GM12872 (cell line): ENCODE measurements around the gene AGBL4.

Experiments
- TF ChIP-seq, protein P1 (sequence below): IDR thresholded peaks from 3 replicates; pipeline ENCODE4 v1.5.1; 2011; ENCODE audit warnings: low read depth, mild to moderate bottlenecking, low read length, moderate library complexity; ENCODE audit not compliant: insufficient read depth

Gene AGBL4

DNA sequence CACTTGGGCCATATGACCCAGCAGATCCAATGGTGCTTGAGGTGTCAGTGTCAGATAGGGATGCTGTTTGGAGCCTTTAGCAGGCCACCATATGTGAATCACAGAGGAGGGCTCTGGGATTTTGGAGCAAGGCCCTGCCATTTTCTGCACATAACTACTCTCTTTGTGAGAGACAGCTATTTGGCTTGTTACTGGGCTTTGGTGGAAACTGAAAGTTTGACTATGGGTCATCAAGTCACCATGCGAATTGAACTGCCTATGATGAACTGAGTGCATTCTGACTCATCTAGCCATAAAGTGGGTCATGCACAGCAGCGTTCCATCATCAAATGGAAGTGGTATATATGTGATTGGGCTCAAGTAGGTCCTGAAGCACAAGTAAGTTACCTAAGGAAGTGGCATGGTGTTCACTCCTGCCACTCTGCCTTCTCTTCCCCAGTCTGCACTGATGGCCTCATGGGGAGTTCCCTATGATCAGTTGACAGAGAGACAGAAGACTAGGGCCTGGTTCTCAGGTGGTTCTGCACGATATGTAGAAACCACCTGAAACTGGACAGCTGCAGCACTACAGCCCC lies 447.3 kb downstream of the AGBL4 start:
- TF ChIP-seq, protein P1, sequence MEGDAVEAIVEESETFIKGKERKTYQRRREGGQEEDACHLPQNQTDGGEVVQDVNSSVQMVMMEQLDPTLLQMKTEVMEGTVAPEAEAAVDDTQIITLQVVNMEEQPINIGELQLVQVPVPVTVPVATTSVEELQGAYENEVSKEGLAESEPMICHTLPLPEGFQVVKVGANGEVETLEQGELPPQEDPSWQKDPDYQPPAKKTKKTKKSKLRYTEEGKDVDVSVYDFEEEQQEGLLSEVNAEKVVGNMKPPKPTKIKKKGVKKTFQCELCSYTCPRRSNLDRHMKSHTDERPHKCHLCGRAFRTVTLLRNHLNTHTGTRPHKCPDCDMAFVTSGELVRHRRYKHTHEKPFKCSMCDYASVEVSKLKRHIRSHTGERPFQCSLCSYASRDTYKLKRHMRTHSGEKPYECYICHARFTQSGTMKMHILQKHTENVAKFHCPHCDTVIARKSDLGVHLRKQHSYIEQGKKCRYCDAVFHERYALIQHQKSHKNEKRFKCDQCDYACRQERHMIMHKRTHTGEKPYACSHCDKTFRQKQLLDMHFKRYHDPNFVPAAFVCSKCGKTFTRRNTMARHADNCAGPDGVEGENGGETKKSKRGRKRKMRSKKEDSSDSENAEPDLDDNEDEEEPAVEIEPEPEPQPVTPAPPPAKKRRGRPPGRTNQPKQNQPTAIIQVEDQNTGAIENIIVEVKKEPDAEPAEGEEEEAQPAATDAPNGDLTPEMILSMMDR = no peak

DNA sequence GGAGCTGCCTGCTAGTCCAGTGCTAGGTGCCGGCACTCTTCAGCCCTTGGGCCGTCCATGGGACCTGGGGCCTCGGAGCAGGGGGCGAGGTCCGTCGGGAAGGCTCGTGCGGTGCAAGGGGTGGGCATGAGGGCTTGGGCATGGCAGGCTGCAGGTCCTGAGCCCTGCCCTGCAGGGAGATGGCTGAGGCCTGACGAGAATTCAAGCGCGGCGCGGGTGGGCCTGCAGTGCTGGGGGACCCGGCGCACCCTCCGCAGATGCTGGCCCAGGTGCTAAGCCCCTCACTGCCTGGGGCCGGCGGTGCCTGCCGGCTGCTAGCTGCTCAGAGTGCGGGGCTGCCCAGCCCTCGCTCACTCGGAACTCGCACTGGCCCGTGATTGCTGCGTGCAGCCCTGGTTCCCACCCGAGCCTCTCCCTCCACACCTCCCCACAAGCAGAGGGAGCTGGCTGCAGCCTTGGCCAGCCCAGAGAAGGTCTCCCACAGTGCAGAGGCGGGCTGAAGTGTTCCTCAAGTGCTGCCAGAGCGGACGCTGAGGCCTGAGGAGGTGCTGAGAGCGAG lies 467.0 kb downstream of the AGBL4 start:
- TF ChIP-seq, protein P1 = no peak

DNA sequence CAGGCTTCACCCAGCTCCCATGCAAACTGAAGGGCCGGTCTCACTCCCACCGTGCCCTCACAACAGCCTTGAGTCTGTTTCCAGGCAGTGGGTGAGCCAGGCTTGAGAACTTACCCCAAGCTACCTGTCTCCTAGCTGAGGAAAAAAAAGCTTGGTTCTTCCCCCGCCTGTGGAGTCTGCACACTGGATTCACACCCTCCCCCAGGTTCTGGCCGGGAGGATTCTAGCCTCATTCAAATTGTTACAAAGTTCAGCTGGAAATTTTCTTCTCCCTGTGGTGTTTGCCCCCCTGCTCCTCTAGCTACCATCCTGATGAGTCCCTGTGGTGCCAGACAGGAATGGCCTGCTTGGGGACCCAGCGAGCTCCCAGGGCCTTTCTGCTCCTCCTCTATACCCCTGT lies 471.7 kb downstream of the AGBL4 start:
- TF ChIP-seq, protein P1 = no peak

DNA sequence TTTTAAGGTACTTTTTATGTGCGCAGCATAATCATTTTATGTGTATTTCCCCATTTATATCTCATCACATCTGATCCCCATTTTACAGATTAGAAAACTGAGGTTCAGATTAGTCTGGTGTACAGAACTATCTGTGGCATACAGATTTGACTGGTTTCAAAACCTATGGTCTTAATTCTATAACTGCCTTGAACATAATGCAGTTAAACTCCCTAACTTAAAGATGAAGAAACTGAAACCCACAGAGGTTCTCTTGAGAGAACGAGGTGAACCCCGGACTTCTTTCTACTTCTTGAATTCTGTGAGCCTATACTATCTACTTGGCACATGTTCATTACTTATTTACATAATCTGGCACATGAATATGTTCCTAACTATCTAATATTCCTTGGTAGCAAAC lies 479.1 kb downstream of the AGBL4 start:
- TF ChIP-seq, protein P1 = no peak

DNA sequence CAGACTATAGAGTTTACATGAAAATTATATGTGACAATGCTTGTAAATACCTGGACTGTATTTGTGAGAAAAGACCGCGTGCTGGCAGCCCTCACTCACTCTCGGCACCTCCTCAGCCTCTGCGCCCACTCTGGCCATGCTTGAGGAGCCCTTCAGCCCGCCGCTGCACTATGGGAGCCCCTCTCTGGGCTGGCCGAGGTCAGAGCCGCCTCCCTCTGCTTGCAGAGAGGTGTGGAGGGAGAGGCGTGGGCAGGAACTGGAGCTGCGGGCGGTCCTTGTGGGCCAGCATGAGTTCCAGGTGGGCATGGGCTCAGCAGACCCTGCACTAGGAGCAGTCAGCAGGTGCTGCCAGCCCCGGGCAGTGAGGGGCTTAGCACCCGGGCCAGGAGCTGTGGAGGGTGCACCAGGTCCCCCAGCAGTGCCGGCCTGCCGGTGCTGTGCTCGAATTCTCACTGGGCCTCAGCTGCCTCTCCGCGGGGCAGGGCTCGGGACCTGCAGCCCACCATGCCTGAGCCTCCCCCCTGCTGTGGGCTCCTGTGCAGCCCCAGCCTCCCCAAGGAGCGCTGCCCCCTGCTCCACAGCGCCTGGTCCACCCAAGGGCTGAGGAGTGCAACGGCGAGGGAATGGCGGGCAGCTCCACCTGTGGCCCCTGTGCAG lies 482.5 kb downstream of the AGBL4 start:
- TF ChIP-seq, protein P1 = no peak

DNA sequence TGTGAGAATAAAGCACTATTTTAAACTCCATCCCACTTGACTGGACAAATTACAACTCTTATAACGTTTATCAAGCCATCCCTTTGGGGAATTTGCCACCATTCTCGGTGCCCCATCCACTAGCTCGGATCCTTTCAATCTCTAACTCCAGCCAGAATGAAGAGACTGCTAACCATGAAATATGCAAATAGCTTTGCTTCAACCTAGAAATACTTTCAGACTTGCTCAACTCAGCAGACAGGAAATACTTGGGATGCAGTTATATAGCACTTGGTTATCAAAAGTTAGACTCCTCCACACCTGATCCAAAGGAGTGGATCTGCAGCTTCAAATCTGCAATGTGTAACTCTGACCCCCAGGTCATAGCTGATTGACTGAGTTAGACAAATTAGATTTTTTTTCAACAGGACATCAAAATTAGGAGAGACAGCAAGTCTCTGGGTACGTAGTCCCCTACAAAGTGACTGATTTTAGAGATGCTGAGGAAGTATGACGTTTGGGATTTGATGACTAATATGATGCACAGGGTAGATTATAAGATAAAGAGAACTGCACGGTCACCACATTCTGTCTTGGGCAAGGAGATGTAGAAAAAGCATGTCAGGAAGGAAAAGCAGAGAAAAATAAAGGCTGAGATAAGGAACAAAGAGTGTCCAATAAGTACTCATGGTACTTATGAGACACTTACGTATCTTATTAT lies 496.0 kb downstream of the AGBL4 start:
- TF ChIP-seq, protein P1 = no peak

DNA sequence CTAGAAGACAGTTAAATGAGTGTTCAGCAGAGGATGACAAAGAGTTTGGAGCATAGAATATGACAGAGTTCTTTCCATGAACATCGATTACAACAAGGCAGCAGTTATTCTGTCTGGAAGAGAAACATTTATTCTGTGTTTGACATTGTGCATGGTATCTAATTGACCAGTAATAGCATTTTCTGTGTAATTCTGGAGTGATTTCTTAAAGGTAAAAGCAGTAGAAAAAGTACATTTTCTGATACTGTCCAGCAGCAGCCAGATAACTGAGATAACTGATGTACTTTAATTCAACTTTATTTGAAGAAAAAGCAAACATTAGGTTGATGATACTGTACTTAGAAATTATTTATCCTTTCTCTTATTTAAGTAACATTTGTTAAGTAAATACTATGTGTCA lies 497.1 kb downstream of the AGBL4 start:
- TF ChIP-seq, protein P1 = no peak
